ENCODE data around the gene CCDC6. TPM values are rescaled to one million over a fixed set of nuclear protein-coding genes. Genes with fewer than 3 reads are reported as not detected.
"Not testable (repeated sequence)": the region's sequence is repeated elsewhere in the genome, so short reads cannot be mapped to it uniquely, and the experiment has no call there.

CCDC6 gene
- total RNA-seq, 4 donors from 2014 or later = 52.5 to 65.8 (median 57.7) TPM

DNA sequence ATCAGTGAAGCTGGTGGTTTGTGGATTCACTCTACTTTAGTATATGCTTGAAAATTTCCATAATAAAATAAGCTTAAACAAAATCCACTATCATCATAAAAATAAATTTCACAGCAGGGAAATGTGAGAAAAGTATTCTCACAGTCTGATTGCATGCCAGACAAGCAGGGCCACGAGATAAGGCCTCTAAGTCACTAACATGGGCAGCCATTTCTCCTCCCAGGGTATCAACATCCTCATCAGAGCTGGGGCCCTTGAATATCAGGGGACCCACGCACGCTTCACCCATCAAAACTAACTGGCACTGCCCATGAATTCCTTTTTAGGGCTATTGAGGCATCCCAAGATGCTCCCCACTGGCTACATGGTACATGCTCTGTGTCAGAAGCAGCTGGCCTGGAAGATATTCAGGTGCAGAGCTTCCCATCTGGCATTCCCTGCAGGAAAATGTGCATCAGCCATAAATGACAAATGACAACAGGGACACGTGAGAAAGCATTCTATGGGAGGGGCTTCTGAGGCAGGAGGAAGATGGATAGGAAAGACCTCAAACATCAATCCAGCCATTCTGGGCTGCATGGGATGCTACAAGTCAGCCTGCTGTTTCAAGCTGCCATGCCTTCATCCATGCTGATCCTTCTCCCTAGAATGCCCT lies 17.4 kb downstream of the CCDC6 start:
- no peaks in the 10 kb centered on the region for H3K9me3 ChIP-seq
- H3K4me1 ChIP-seq = peaks cover 43 to 100% (median 56%) of the 10 kb centered on the region in 3 donors
- intact Hi-C loops (cut with DNase I) = no loop called here
- DNase-seq = no peak
- H3K36me3 ChIP-seq = peaks cover 0 to 20% (median 0%) of the 10 kb centered on the region in 3 donors
- TF ChIP-seq, protein P1, sequence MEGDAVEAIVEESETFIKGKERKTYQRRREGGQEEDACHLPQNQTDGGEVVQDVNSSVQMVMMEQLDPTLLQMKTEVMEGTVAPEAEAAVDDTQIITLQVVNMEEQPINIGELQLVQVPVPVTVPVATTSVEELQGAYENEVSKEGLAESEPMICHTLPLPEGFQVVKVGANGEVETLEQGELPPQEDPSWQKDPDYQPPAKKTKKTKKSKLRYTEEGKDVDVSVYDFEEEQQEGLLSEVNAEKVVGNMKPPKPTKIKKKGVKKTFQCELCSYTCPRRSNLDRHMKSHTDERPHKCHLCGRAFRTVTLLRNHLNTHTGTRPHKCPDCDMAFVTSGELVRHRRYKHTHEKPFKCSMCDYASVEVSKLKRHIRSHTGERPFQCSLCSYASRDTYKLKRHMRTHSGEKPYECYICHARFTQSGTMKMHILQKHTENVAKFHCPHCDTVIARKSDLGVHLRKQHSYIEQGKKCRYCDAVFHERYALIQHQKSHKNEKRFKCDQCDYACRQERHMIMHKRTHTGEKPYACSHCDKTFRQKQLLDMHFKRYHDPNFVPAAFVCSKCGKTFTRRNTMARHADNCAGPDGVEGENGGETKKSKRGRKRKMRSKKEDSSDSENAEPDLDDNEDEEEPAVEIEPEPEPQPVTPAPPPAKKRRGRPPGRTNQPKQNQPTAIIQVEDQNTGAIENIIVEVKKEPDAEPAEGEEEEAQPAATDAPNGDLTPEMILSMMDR (IDR thresholded peaks at IDR 0.05) = no peak
- TF ChIP-seq POLR2A (IDR thresholded peaks at IDR 0.05) = no peak
- WGBS, 2 donors = 71 to 72% methylated on average over 2 to 4 of the region's 4 CpGs
- no peaks in the 10 kb centered on the region for H3K27me3 ChIP-seq
- peak overlapping the region in 2 of 4 donors; percentile 25 to 52 for H3K27ac ChIP-seq
- H3K4me3 ChIP-seq = no peak overlapping the region

DNA sequence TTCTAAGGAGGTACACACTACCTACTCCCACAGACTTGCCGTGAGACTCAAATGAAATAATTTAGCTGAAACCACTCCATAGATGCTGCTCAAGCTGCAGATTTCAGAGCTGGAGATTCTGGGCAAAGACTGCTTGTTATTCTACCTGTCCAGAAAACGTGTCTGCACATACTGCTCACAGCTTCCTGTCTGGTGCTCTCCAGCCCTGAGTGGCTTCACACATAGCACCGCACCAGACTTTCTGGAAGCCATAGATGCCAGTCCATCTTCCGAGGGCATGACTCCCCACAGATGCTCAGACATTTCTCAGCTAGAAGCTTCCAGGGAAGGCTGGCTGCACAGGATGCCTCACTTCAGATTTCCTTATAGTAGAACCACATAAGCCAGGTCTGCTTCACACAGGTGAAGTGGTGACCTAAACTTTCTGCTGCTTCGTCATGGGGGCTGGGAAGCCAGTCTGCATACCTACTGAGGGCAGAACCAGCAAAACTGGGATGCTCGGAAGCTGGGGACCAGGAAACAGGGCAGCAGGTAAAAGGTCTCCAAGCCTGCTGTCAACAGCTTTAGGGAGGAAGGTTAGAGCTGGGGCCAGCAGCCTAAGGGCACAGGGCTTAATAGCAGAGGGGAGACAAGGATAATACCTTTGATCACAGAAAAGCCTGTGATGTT lies 18.2 kb downstream of the CCDC6 start:
- intact Hi-C loops (cut with DNase I) = no loop called here
- Histone ChIP-seq H3K4me1 (peaks cover 35 to 98% (median 51%) of the 10 kb centered on the region in 3 donors), H3K9me3 (no peaks in the 10 kb centered on the region), H3K36me3 (peaks cover 0 to 20% (median 0%) of the 10 kb centered on the region in 3 donors), H3K27ac (peak overlapping the region in 3 of 4 donors; percentile 25 to 52 (median 40)), H3K4me3 (no peak overlapping the region), H3K27me3 (no peaks in the 10 kb centered on the region)
- WGBS, 2 donors = 47 to 71% methylated on average over 4 to 5 of the region's 6 CpGs
- DNase-seq = no peak
- TF ChIP-seq, protein P1 (IDR thresholded peaks at IDR 0.05) = no peak
- no peak for TF ChIP-seq POLR2A (IDR thresholded peaks at IDR 0.05)

DNA sequence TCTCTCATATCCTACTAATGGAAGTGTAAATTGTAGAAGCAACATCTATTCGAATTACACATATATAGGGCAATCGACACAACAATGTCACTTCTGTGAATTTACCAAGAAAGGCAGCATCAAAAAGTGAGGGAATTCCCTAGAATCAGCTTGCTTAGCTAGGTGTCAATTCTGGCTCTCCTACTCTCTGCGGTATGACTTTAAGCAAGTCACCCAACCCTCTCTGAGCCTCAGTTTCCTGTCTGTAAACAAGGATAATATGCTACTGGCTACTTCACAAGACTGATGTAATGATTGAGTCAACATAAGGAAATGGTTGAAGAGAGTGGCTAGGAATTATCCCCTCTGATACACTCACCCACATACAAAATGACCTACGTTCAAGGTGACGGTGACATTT lies 19.4 kb downstream of the CCDC6 start:
- no peak for DNase-seq
- Histone ChIP-seq H3K4me3 (no peak overlapping the region), H3K36me3 (peaks cover 0 to 20% (median 0%) of the 10 kb centered on the region in 3 donors), H3K4me1 (peaks cover 26 to 87% (median 40%) of the 10 kb centered on the region in 3 donors), H3K27ac (peak overlapping the region in 2 of 4 donors; percentile 27 to 28), H3K9me3 (no peaks in the 10 kb centered on the region), H3K27me3 (no peaks in the 10 kb centered on the region)
- intact Hi-C loops (cut with DNase I) = no loop called here
- TF ChIP-seq POLR2A (IDR thresholded peaks at IDR 0.05) = no peak
- TF ChIP-seq, protein P1 (IDR thresholded peaks at IDR 0.05) = no peak
- 57% methylated on average over 5 of the region's 5 CpGs for WGBS, 2 donors

DNA sequence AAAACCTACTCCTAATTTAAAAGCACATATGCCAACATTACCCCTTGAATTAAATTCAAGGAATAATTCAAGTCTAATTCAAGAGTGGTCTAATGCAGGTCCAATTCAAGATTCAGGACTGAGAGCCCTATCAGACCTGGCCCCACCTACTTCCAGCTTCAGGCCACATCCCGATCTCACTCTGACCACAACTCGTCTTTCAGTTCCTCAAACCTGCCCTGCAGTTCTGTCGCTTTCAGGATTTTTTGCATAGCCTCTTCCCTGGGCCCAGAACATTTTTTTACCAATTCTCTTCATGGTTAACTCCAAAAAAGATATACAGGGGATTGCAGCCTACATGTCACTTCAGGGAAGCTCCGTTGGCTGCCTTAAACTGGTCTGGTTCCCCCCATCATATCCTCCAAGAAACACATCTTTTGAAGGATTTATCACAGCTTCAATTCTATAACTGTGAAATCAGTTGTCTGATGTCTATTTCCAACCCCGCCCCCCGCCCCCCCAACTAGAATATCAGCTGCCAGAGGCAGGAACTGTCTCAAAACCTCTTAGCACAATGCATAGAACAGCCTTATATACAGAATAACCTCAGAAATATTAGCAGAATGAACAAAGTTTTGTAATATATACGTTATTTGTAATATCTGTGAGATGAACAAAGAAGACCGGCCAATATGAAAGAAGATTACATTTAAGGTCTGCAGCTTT lies 20.8 kb downstream of the CCDC6 start:
- TF ChIP-seq, protein P1 (IDR thresholded peaks at IDR 0.05) = no peak
- no peak for TF ChIP-seq POLR2A (IDR thresholded peaks at IDR 0.05)
- 53 to 63% methylated on average over 7 of the region's 8 CpGs for WGBS, 2 donors
- intact Hi-C loops (cut with DNase I) = no loop called here
- H3K4me1 ChIP-seq = peaks cover 23 to 81% (median 37%) of the 10 kb centered on the region in 3 donors
- no peak for DNase-seq
- no peaks in the 10 kb centered on the region for H3K9me3 ChIP-seq
- no peaks in the 10 kb centered on the region for H3K27me3 ChIP-seq
- H3K36me3 ChIP-seq = peaks cover 0 to 20% (median 0%) of the 10 kb centered on the region in 3 donors
- H3K27ac ChIP-seq = no peak overlapping the region
- no peak overlapping the region for H3K4me3 ChIP-seq

DNA sequence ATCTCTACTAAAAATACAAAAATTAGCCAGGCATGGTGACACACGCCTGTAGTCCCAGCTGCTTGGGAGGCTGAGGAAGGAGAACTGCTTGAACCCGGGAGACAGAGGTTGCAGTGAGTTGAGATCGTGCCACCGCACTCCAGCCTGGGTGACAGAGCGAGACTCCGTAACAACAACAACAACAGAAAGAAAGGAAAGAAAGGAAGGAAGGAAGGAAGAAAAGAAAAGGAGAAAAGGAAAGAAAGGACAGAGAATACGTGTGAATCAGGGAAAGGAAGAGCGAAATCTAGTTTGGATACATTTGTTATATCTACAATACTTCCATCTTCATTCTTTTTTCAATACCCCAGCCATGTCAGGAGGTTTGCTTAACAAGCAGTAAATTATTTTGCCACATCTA lies 21.5 kb downstream of the CCDC6 start:
- WGBS, 2 donors = 90 to 95% methylated on average over 8 of the region's 8 CpGs
- peaks cover 26 to 81% (median 43%) of the 10 kb centered on the region in 3 donors for H3K4me1 ChIP-seq
- H3K36me3 ChIP-seq = peaks cover 0 to 15% (median 0%) of the 10 kb centered on the region in 3 donors
- H3K4me3 ChIP-seq; intact Hi-C loops (cut with DNase I); H3K27me3 ChIP-seq; H3K27ac ChIP-seq; DNase-seq; H3K9me3 ChIP-seq: not testable (repeated sequence)
